HepG2 (cell line): ENCODE measurements around the gene CISD3. TPM values are rescaled to one million over a fixed set of nuclear protein-coding genes. Genes with fewer than 3 reads are reported as not detected.

Experiments
- ATAC-seq: fragments of 200-7000 bp; cut with Tn5 transposase; 3 replicates; pipeline ENCODE4 v1.9.1; 2020; ENCODE audit warnings: mild to moderate bottlenecking, moderate library complexity
- BruUV-seq: library from RNA; stranded (reverse); fragments of 400-500 nt; replicated peaks from 2 replicates; lab custom pipeline; 2021; lab: Mats Ljungman, UMichigan
- CTCF ChIA-PET: fragments of 300-600 bp; formaldehyde crosslinking; extraction: SDS; loops from one replicate; lab custom pipeline; 2021; ENCODE audit warnings: low total read pairs, inconsistent platforms, low intra/inter-chr PET ratio; lab: Yijun Ruan, JAX
- POLR2A ChIA-PET: fragments of 350-600 bp; sonication (Branson Sonifier 250); formaldehyde crosslinking; loops from one replicate; lab custom pipeline; 2020; ENCODE audit warnings: antibody characterized with exemption, inconsistent platforms; lab: Yijun Ruan, JAX
- DNase-seq: peaks from one replicate; pipeline ENCODE4 v3.0.0-alpha.2; 2015; ENCODE audit warnings: low spot score
- FAIRE-seq: peaks from 3 replicates; lab custom pipeline; 2011; peaks lifted over from hg19 to GRCh38; lab: Jason Lieb, UNC
- H2AFZ ChIP-seq: one replicate; pipeline ENCODE4 v1.6.1; 2011; ENCODE audit warnings: low read length, inconsistent platforms
- H3K27ac ChIP-seq: fragments of 300-600 bp; 3 replicates; pipeline ENCODE4 v1.8.0; 2011; ENCODE audit warnings: mixed run types, mild to moderate bottlenecking, mixed read lengths, low read length, inconsistent platforms; ENCODE audit not compliant: insufficient read depth; ENCODE audit errors: extremely low read length
- H3K27me3 ChIP-seq, 2 experiments: fragments of 200-600 bp in 1 of 2; 2 replicates in 1 of 2; 3 replicates in 1 of 2; pipeline versions ENCODE4 v1.6.0 to v1.8.0; 2011; ENCODE audit warnings: low read length in 2 of 2, mild to moderate bottlenecking in 2 of 2, moderate library complexity in 2 of 2, inconsistent platforms in 1 of 2; ENCODE audit not compliant: insufficient read depth in 2 of 2, control insufficient read depth in 1 of 2
- H3K36me3 ChIP-seq, 2 experiments: fragments of 200-600 bp in 1 of 2; replicated peaks in 1 of 2; 2 replicates in 1 of 2; 3 replicates in 1 of 2; pipeline versions ENCODE4 v1.5.1 to v1.8.0; 2011; ENCODE audit warnings: low read length in 2 of 2, inconsistent platforms in 1 of 2; ENCODE audit not compliant: insufficient read depth in 2 of 2, control insufficient read depth in 1 of 2
- H3K4me1 ChIP-seq: 2 replicates; pipeline ENCODE4 v1.5.1; 2012; ENCODE audit warnings: low read length, inconsistent platforms; ENCODE audit not compliant: insufficient read depth
- H3K4me2 ChIP-seq: 2 replicates; pipeline ENCODE4 v1.6.0; 2011; ENCODE audit warnings: low read depth, low read length, inconsistent platforms
- H3K4me3 ChIP-seq, 3 experiments: fragments of 200-600 bp in 1 of 3; sonication (generic), shearing (Covaris generic) in 1 of 3; replicated peaks in 1 of 3; 2 replicates each; pipeline ENCODE4 v1.5.1; 2011 to 2016; ENCODE audit warnings: low read length in 3 of 3, inconsistent platforms in 2 of 3, low read depth in 2 of 3, mild to moderate bottlenecking in 2 of 3, control low read depth in 1 of 3, mixed read lengths in 1 of 3; ENCODE audit not compliant: insufficient read depth in 1 of 3
- H3K79me2 ChIP-seq: one replicate; pipeline ENCODE4 v1.6.1; 2011; ENCODE audit warnings: low read length, inconsistent platforms; ENCODE audit not compliant: insufficient read depth
- H3K9ac ChIP-seq: 2 replicates; pipeline ENCODE4 v1.6.0; 2011; ENCODE audit warnings: mild to moderate bottlenecking, low read depth, low read length, inconsistent platforms; ENCODE audit not compliant: insufficient read depth
- H3K9me3 ChIP-seq: 2 replicates; pipeline ENCODE4 v1.5.1; 2012; ENCODE audit warnings: mild to moderate bottlenecking, low read length
- H4K20me1 ChIP-seq: 2 replicates; pipeline ENCODE4 v1.6.0; 2011; ENCODE audit warnings: inconsistent platforms, mild to moderate bottlenecking, low read length, moderate library complexity; ENCODE audit not compliant: insufficient read depth
- ELF1 ChIP-seq: sonication (generic); formaldehyde crosslinking; IDR thresholded peaks from 2 replicates; pipeline ENCODE4 v1.4.0; 2020; ENCODE audit warnings: missing genetic modification reagents
- ETV5 ChIP-seq: IDR thresholded peaks from 2 replicates; pipeline ENCODE4 v1.6.1; 2018; ENCODE audit warnings: missing biosample characterization, missing genetic modification reagents, inconsistent platforms, borderline replicate concordance
- ETV6 ChIP-seq: sonication (generic); formaldehyde crosslinking; conservative IDR thresholded peaks from 2 replicates; pipeline ENCODE4 v1.4.0; 2020; ENCODE audit warnings: missing genetic modification reagents
- HOXA3 ChIP-seq: sonication (generic); formaldehyde crosslinking; IDR thresholded peaks from 2 replicates; pipeline ENCODE4 v1.5.0; 2020; ENCODE audit warnings: missing genetic modification reagents
- KAT7 ChIP-seq: IDR thresholded peaks from 2 replicates; pipeline ENCODE4 v1.6.1; 2018; ENCODE audit warnings: borderline replicate concordance, missing compliant biosample characterization
- MEIS2 ChIP-seq: sonication (generic); formaldehyde crosslinking; IDR thresholded peaks from 2 replicates; pipeline ENCODE4 v1.9.0; 2021; ENCODE audit warnings: mild to moderate bottlenecking, missing genetic modification reagents
- NAIF1 ChIP-seq: sonication (generic); formaldehyde crosslinking; IDR thresholded peaks from 2 replicates; pipeline ENCODE4 v1.5.0; 2020; ENCODE audit warnings: mild to moderate bottlenecking, missing genetic modification reagents, borderline replicate concordance
- RBAK ChIP-seq: sonication (generic); formaldehyde crosslinking; IDR thresholded peaks from 2 replicates; pipeline ENCODE4 v1.5.1; 2020; ENCODE audit warnings: mild to moderate bottlenecking, missing genetic modification reagents
- RFXANK ChIP-seq: IDR thresholded peaks from 2 replicates; pipeline ENCODE4 v1.6.1; 2016
- ZBTB7A ChIP-seq: sonication (generic); formaldehyde crosslinking; IDR thresholded peaks from 2 replicates; pipeline ENCODE4 v1.8.0; 2022; ENCODE audit warnings: mild to moderate bottlenecking, missing genetic modification reagents
- ZNF761 ChIP-seq: sonication (generic); formaldehyde crosslinking; conservative IDR thresholded peaks from 2 replicates; pipeline ENCODE4 v1.4.0; 2020; ENCODE audit warnings: mild to moderate bottlenecking, missing genetic modification reagents
- ZSCAN21 ChIP-seq: sonication (generic); formaldehyde crosslinking; IDR thresholded peaks from 2 replicates; pipeline ENCODE4 v1.8.0; 2022; ENCODE audit warnings: mild to moderate bottlenecking, missing genetic modification reagents, moderate library complexity, borderline replicate concordance
- ZSCAN29 ChIP-seq: sonication (generic); formaldehyde crosslinking; conservative IDR thresholded peaks from 2 replicates; pipeline ENCODE4 v1.4.0; 2020; ENCODE audit warnings: mild to moderate bottlenecking, missing genetic modification reagents
- WGBS: methylation state at CpG from one replicate; pipeline ENCODE4 v1.1.6; 2017; ENCODE audit warnings: low lambda C conversion rate; 5-methylcytosine and 5-hydroxymethylcytosine counted together
- in situ Hi-C: cut with HindIII; loops from 2 replicates; pipeline ENCODE4 v1.10.0; 2017; ENCODE audit warnings: low pct_unique_long_range_greater_than_20kb; ENCODE audit not compliant: extremely low pct_ligation_motif_present
- intact Hi-C: fragments of 100-400 bp; cut with micrococcal nuclease; formaldehyde crosslinking; loops from one replicate; pipeline ENCODE4 v1.10.0; 2022; ENCODE audit not compliant: unreplicated experiment
- polyA plus RNA-seq, 8 experiments: library from polyadenylated mRNA; depleted of rRNA in 3 of 8; stranded (reverse) in 7 of 8; unstranded in 1 of 8; fragments of >200 nt; fragmentation: Illumina TruSeq in 4 of 8; extraction: Trizol in 4 of 8; gene quantifications; 2 replicates each; pipeline versions ENCODE4 v1.2.1 to v1.2.3, GENCODE V29; 2011 to 2016; ENCODE audit warnings: low read depth in 4 of 8, missing spikeins in 1 of 8, mixed read lengths in 1 of 8; ENCODE audit not compliant: insufficient read depth in 1 of 8
- total RNA-seq, 5 experiments: library from RNA; depleted of rRNA; stranded (reverse); fragments of >200 nt; fragmentation: Illumina TruSeq; extraction: Trizol; gene quantifications; 2 replicates each; pipeline ENCODE4 v1.2.3, GENCODE V29; 2016; ENCODE audit warnings: low read depth in 1 of 5
- TF ChIP-seq, protein P1 (sequence below), 2 experiments: fragments of 450-650 bp in 1 of 2; sonication (generic) in 1 of 2; formaldehyde crosslinking in 1 of 2; IDR thresholded peaks; 2 replicates each; pipeline versions ENCODE4 v1.6.1 to v1.8.0; 2016 to 2022; ENCODE audit warnings: antibody characterized with exemption in 1 of 2, mild to moderate bottlenecking in 1 of 2, missing genetic modification reagents in 1 of 2

The CISD3 gene
- total and polyA plus RNA-seq, 2 of the 13 experiments (the other 11 are each of a cell fraction or from before 2014, with no cell fraction given), result 30.0 to 34.1 TPM

DNA sequence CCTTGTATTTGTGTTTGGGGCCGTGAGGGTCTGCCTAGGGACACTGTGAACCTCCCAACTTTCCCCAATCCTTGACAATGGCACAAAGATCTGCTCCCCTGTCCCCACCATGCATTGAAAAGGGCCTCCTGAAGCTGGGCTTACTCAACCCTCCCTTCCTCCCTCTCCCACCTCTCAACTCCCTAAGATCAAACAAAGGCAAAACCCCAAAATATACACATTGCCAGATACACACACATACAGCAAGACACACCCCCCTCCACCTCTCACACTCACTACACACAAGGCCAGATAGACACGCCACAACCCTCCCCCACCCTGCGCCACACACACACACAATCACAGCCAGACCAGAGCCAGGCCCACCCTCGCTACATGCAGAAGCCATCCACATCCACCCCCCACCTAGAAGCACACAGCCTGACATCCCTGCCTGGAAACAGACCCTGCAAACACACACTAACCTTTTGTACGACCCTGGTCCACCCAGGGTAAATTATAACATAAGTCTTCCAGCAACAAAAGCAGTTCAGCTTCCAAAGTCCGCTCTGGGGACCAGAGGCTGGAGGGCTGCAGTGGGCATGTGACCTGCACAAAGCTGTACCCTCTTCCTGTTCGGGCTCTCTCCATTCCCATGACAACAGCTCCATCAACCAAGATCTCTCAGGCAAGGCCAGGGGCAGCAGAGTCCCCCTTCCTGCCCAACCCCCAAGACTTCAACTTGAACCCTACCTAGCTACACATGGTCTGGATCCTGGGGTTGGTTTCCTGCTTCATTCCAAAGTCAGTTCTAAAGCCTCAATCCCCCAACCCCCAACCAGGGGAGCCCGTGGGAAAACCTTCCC, 16.1 kb downstream of the CISD3 start:
- H4K20me1 ChIP-seq, result peaks cover 23% of the 10 kb centered on the region
- intact Hi-C loops, result no loop called here
- POLR2A ChIA-PET, result interaction anchor here (0.5 to 3.8 kb wide), 19 partner anchors 9 to 132 kb away, joined by 3 to 39 read pairs (median 4); partner anchors contain the start of genes CISD3, LASP1, MLLT6 and RPL23
- peak; percentile 75; the same call in 1 of the 2 replicates for TF ChIP-seq MEIS2
- peak; percentile 53; the same call in 1 of the 2 replicates for TF ChIP-seq NAIF1
- TF ChIP-seq ETV6 (CRISPR knock-in tag), result 0 out of 2 replicates have a peak, but pooled peaks have one; percentile 26
- TF ChIP-seq, protein P1, sequence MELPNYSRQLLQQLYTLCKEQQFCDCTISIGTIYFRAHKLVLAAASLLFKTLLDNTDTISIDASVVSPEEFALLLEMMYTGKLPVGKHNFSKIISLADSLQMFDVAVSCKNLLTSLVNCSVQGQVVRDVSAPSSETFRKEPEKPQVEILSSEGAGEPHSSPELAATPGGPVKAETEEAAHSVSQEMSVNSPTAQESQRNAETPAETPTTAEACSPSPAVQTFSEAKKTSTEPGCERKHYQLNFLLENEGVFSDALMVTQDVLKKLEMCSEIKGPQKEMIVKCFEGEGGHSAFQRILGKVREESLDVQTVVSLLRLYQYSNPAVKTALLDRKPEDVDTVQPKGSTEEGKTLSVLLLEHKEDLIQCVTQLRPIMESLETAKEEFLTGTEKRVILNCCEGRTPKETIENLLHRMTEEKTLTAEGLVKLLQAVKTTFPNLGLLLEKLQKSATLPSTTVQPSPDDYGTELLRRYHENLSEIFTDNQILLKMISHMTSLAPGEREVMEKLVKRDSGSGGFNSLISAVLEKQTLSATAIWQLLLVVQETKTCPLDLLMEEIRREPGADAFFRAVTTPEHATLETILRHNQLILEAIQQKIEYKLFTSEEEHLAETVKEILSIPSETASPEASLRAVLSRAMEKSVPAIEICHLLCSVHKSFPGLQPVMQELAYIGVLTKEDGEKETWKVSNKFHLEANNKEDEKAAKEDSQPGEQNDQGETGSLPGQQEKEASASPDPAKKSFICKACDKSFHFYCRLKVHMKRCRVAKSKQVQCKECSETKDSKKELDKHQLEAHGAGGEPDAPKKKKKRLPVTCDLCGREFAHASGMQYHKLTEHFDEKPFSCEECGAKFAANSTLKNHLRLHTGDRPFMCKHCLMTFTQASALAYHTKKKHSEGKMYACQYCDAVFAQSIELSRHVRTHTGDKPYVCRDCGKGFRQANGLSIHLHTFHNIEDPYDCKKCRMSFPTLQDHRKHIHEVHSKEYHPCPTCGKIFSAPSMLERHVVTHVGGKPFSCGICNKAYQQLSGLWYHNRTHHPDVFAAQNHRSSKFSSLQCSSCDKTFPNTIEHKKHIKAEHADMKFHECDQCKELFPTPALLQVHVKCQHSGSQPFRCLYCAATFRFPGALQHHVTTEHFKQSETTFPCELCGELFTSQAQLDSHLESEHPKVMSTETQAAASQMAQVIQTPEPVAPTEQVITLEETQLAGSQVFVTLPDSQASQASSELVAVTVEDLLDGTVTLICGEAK (IDR thresholded peaks at IDR 0.05), result no peak; the same call in 1 of the 2 replicates
- TF ChIP-seq, protein P1 (CRISPR knock-in tag; IDR thresholded peaks at IDR 0.05), result peak; percentile 23; the same call in 1 of the 2 replicates
- TF ChIP-seq HOXA3, result peak; percentile 59; the same call in 1 of the 2 replicates
- TF ChIP-seq ZSCAN29 (CRISPR knock-in tag), result peak; percentile 80; the same call in 1 of the 2 replicates
- TF ChIP-seq ELF1 (CRISPR knock-in tag), result peak; percentile 90
- TF ChIP-seq ETV5, result peak; percentile 89
- peak; percentile 77; the same call in 1 of the 2 replicates for TF ChIP-seq ZBTB7A (CRISPR knock-in tag)
- TF ChIP-seq RBAK (CRISPR knock-in tag), result no peak
- TF ChIP-seq ZSCAN21 (CRISPR knock-in tag), result peak; percentile 73; the same call in 1 of the 2 replicates
- TF ChIP-seq ZNF761 (CRISPR knock-in tag), result peak; percentile 49; the same call in 1 of the 2 replicates
- peak; percentile 50 for TF ChIP-seq KAT7 (CRISPR knock-in tag)
- TF ChIP-seq RFXANK, result peak; percentile 63; the same call in 1 of the 2 replicates

More for the DNA sequence above, 16.1 kb downstream of the CISD3 start:
- Histone ChIP-seq H3K9ac (peak overlapping the region; percentile 85), H3K4me3 (peak overlapping the region; percentile 84 to 94 (median 93)), H2AFZ (no peak overlapping the region), H3K27me3 (no peaks in the 10 kb centered on the region), H3K4me2 (peak overlapping the region; percentile 92), H3K79me2 (peaks cover 58% of the 10 kb centered on the region), H3K4me1 (peaks cover 70% of the 10 kb centered on the region), H3K36me3 (peaks cover 2 to 14% of the 10 kb centered on the region in 2 experiments; a peak in 4 of 5 replicates), H3K27ac (peak overlapping the region; percentile 84), H3K9me3 (no peaks in the 10 kb centered on the region)
- 3% methylated on average over 8 of the region's 8 CpGs for WGBS
- BruUV-seq, result TSS peak; percentile 59
- FAIRE-seq (no peak), DNase-seq (peak; percentile 98), ATAC-seq (peak; percentile 65)
- in situ Hi-C loops, result no loop called here
- CTCF ChIA-PET, result interaction anchor here (2.5 kb wide), 1 partner anchor 12 kb away, joined by 6 read pairs; no protein-coding TSS in a partner anchor
